NCI-H460 (cell line): ENCODE measurements around the gene WNK2. TPM values are rescaled to one million over a fixed set of nuclear protein-coding genes. Genes with fewer than 3 reads are reported as not detected.
"Not testable (repeated sequence)": the region's sequence is repeated elsewhere in the genome, so short reads cannot be mapped to it uniquely, and the experiment has no call there.

Experiments used
- DNase-seq: peaks from one replicate; pipeline ENCODE4 v3.0.0-alpha.2; 2016; ENCODE audit warnings: low read depth; ENCODE audit errors: extremely low read depth
- polyA plus RNA-seq: library from polyadenylated mRNA; depleted of rRNA; stranded (reverse); fragments of >200 nt; gene quantifications from 2 replicates; pipeline ENCODE4 v1.2.3, GENCODE V29; 2014; cell fraction: nucleus; rRNA removed
- total RNA-seq: library from RNA; depleted of rRNA; stranded (reverse); fragments of >200 nt; shearing (Covaris generic); gene quantifications from 2 replicates; pipeline ENCODE4 v1.2.3, GENCODE V29; 2014; rRNA removed

WNK2 gene
- 4.5 and 4.8 TPM in 2 replicates for total RNA-seq
- polyA plus RNA-seq: 12.7 and 20.2 TPM in 2 replicates

GRCh38 chr9:93183663-93184431, at the start of gene WNK2:
WNK2 (plus strand) TSS chr9:93184139; CDS start chr9:93184930, 791 bp downstream.
- DNase-seq: peak; percentile 33

- no peak for DNase-seq
Measured at GRCh38 chr9:93134740-93135444, 49.0 kb upstream of the WNK2 start.

GRCh38 chr9:93136011-93136440, 47.9 kb upstream of the WNK2 start:
- no peak for DNase-seq

- DNase-seq: no peak
Measured at GRCh38 chr9:93137362-93137761, 46.6 kb upstream of the WNK2 start.

GRCh38 chr9:93138171-93138764, 45.7 kb upstream of the WNK2 start:
- DNase-seq: no peak

- no peak for DNase-seq
Measured at GRCh38 chr9:93139365-93140182, 44.4 kb upstream of the WNK2 start.

GRCh38 chr9:93141771-93142483, 42.0 kb upstream of the WNK2 start:
- no peak for DNase-seq

- no peak for DNase-seq
Measured at GRCh38 chr9:93143830-93144530, 40.0 kb upstream of the WNK2 start.

GRCh38 chr9:93146696-93147095, 37.2 kb upstream of the WNK2 start:
- not testable (repeated sequence) for DNase-seq

GRCh38 chr9:93147632-93148031, 36.3 kb upstream of the WNK2 start:
- DNase-seq: no peak

- no peak for DNase-seq
Measured at GRCh38 chr9:93148721-93149120, 35.2 kb upstream of the WNK2 start.

- DNase-seq: no peak
Measured at GRCh38 chr9:93149361-93149760, 34.6 kb upstream of the WNK2 start.

- no peak for DNase-seq
Measured at GRCh38 chr9:93151097-93151784, 32.7 kb upstream of the WNK2 start.

- peak; percentile 49 for DNase-seq
Measured at GRCh38 chr9:93154293-93154903, 29.5 kb upstream of the WNK2 start.

- DNase-seq: no peak
Measured at GRCh38 chr9:93155716-93156474, 28.0 kb upstream of the WNK2 start.

GRCh38 chr9:93156475-93157008, 27.4 kb upstream of the WNK2 start:
- DNase-seq: no peak
